H1 (cell line): ENCODE results near the gene SUMF2. TPM values are rescaled to one million over a fixed set of nuclear protein-coding genes. Genes with fewer than 3 reads are reported as not detected.

Experiments used
- CTCF ChIA-PET: fragments of 300-600 bp; sonication (Branson Sonifier 250); formaldehyde crosslinking; loops from one replicate; lab custom pipeline; 2021; ENCODE audit not compliant: partially characterized antibody; lab: Charles Lee
- POLR2A ChIA-PET: fragments of 300-600 bp; sonication (Branson Sonifier 250); formaldehyde crosslinking; loops from one replicate; lab custom pipeline; 2021; ENCODE audit warnings: inconsistent platforms; ENCODE audit not compliant: partially characterized antibody; lab: Charles Lee
- DNase-seq, 2 experiments: peaks; one replicate each; pipeline versions ENCODE4 v3.0.0 to v3.0.0-alpha.2; 2010 to 2022; ENCODE audit warnings: low spot score in 2 of 2, low read depth in 1 of 2, mixed read lengths in 1 of 2
- FAIRE-seq: peaks from 2 replicates; lab custom pipeline; 2011; peaks lifted over from hg19 to GRCh38; lab: Jason Lieb, UNC
- H2AFZ ChIP-seq: 2 replicates; pipeline ENCODE4 v1.8.1; 2012; ENCODE audit warnings: low read length, inconsistent platforms
- H2AK5ac ChIP-seq: 2 replicates; pipeline ENCODE4 v1.6.1; 2013; ENCODE audit warnings: low read depth, low read length
- H2BK120ac ChIP-seq: replicated peaks from 2 replicates; pipeline ENCODE3; 2013; ENCODE audit warnings: low read depth, low read length, inconsistent platforms
- H2BK12ac ChIP-seq: 2 replicates; pipeline ENCODE4 v1.6.1; 2013; ENCODE audit warnings: low read depth, low read length
- H2BK15ac ChIP-seq: 2 replicates; pipeline ENCODE4 v1.6.1; 2013; ENCODE audit warnings: low read length
- H2BK20ac ChIP-seq: 2 replicates; pipeline ENCODE4 v1.6.1; 2013; ENCODE audit warnings: low read length
- H2BK5ac ChIP-seq: 2 replicates; pipeline ENCODE4 v1.6.1; 2013; ENCODE audit warnings: low read depth, low read length
- H3K14ac ChIP-seq: 2 replicates; pipeline ENCODE4 v1.6.1; 2013; ENCODE audit warnings: inconsistent platforms; ENCODE audit not compliant: insufficient read length
- H3K18ac ChIP-seq: 2 replicates; pipeline ENCODE4 v1.6.1; 2013; ENCODE audit warnings: low read length; ENCODE audit errors: extremely low read depth
- H3K23ac ChIP-seq: 2 replicates; pipeline ENCODE4 v1.6.1; 2013; ENCODE audit warnings: inconsistent platforms; ENCODE audit not compliant: insufficient read length
- H3K23me2 ChIP-seq: 2 replicates; pipeline ENCODE4 v1.6.1; 2013; ENCODE audit warnings: low read depth, low read length
- H3K27ac ChIP-seq: 2 replicates; pipeline ENCODE4 v1.6.1; 2011; ENCODE audit warnings: low read depth, low read length, inconsistent platforms
- H3K27me3 ChIP-seq, 4 experiments: replicated peaks in 1 of 4; 1 replicate in 1 of 4; 2 replicates in 3 of 4; pipeline versions ENCODE4 v1.6.1 to v1.8.1; 2011 to 2013; ENCODE audit warnings: low read length in 3 of 4, mild to moderate bottlenecking in 3 of 4, inconsistent platforms in 2 of 4, mixed read lengths in 2 of 4, moderate library complexity in 1 of 4; ENCODE audit not compliant: control insufficient read depth in 3 of 4, insufficient read depth in 3 of 4; ENCODE audit errors: extremely low read depth in 1 of 4
- H3K36me3 ChIP-seq, 4 experiments: 2 replicates each; pipeline versions ENCODE4 v1.6.1 to v1.8.1; 2011 to 2013; ENCODE audit warnings: mild to moderate bottlenecking in 4 of 4, low read length in 3 of 4, moderate library complexity in 2 of 4, control low read depth in 1 of 4, inconsistent platforms in 1 of 4; ENCODE audit not compliant: insufficient read depth in 4 of 4, control insufficient read depth in 2 of 4
- H3K4ac ChIP-seq: replicated peaks from 2 replicates; pipeline ENCODE3; 2013; ENCODE audit warnings: low read length, low read depth, mixed read lengths, inconsistent platforms; ENCODE audit not compliant: insufficient read length
- H3K4me1 ChIP-seq, 4 experiments: replicated peaks in 1 of 4; 1 replicate in 1 of 4; 2 replicates in 3 of 4; pipeline versions ENCODE4 v1.6.1 to v1.8.1; 2011 to 2013; ENCODE audit warnings: low read length in 3 of 4, inconsistent platforms in 2 of 4, mixed read lengths in 1 of 4; ENCODE audit not compliant: insufficient read depth in 4 of 4, control insufficient read depth in 3 of 4
- H3K4me2 ChIP-seq, 2 experiments: 2 replicates each; pipeline versions ENCODE4 v1.6.1 to v1.8.1; 2011 to 2013; ENCODE audit warnings: low read depth in 2 of 2, low read length in 2 of 2, control low read depth in 1 of 2, inconsistent platforms in 1 of 2, mild to moderate bottlenecking in 1 of 2; ENCODE audit not compliant: insufficient read depth in 1 of 2
- H3K4me3 ChIP-seq, 4 experiments: fragments of 200-600, 300-600 bp in 1 of 4; sonication (generic), shearing (Covaris generic), sonication (Bioruptor Twin) in 1 of 4; 2 replicates each; pipeline versions ENCODE4 v1.5.1 to v1.8.1; 2011 to 2016; ENCODE audit warnings: low read length in 4 of 4, low read depth in 3 of 4, control low read depth in 2 of 4, inconsistent platforms in 2 of 4, mild to moderate bottlenecking in 2 of 4, mixed read lengths in 1 of 4, moderate library complexity in 1 of 4; ENCODE audit not compliant: insufficient read depth in 2 of 4; ENCODE audit errors: extremely low read depth in 1 of 4
- H3K56ac ChIP-seq: replicated peaks from 2 replicates; pipeline ENCODE3; 2013; ENCODE audit warnings: low read depth, mild to moderate bottlenecking, mixed read lengths, low read length, inconsistent platforms; ENCODE audit not compliant: insufficient read length
- H3K79me1 ChIP-seq: 2 replicates; pipeline ENCODE4 v1.6.1; 2013; ENCODE audit warnings: low read depth, low read length, control low read depth
- H3K79me2 ChIP-seq, 2 experiments: 2 replicates each; pipeline versions ENCODE4 v1.6.1 to v1.8.1; 2012 to 2013; ENCODE audit warnings: low read length in 2 of 2, mild to moderate bottlenecking in 2 of 2, inconsistent platforms in 1 of 2; ENCODE audit not compliant: insufficient read depth in 2 of 2, control insufficient read depth in 1 of 2
- H3K9ac ChIP-seq, 4 experiments: replicated peaks in 1 of 4; 1 replicate in 1 of 4; 2 replicates in 3 of 4; pipeline versions ENCODE4 v1.6.1 to v1.8.1; 2011 to 2013; ENCODE audit warnings: low read depth in 3 of 4, low read length in 3 of 4, control low read depth in 2 of 4, mild to moderate bottlenecking in 2 of 4, moderate library complexity in 2 of 4, inconsistent platforms in 1 of 4; ENCODE audit errors: extremely low read depth in 1 of 4
- H3K9me3 ChIP-seq, 2 experiments: 2 replicates each; pipeline versions ENCODE4 v1.6.1 to v1.8.1; 2012 to 2013; ENCODE audit warnings: mild to moderate bottlenecking in 2 of 2, moderate library complexity in 2 of 2, control low read depth in 1 of 2, inconsistent platforms in 1 of 2, low read depth in 1 of 2, low read length in 1 of 2, mixed read lengths in 1 of 2; ENCODE audit not compliant: insufficient read depth in 2 of 2
- H4K20me1 ChIP-seq, 2 experiments: replicated peaks in 1 of 2; 2 replicates each; pipeline versions ENCODE3 to v1.8.1; 2011 to 2013; ENCODE audit warnings: inconsistent platforms in 2 of 2, low read length in 2 of 2, mild to moderate bottlenecking in 1 of 2; ENCODE audit not compliant: insufficient read depth in 2 of 2, control insufficient read depth in 1 of 2
- H4K5ac ChIP-seq: 2 replicates; pipeline ENCODE4 v1.6.1; 2013; ENCODE audit warnings: low read length, low read depth, mixed read lengths, inconsistent platforms; ENCODE audit not compliant: insufficient read length
- H4K8ac ChIP-seq: 2 replicates; pipeline ENCODE4 v1.8.0; 2013; ENCODE audit warnings: mild to moderate bottlenecking, moderate library complexity, low read length, inconsistent platforms; ENCODE audit not compliant: insufficient read depth; ENCODE audit errors: extremely low read depth
- H4K91ac ChIP-seq: replicated peaks from 2 replicates; pipeline ENCODE3; 2013; ENCODE audit warnings: low read length, mixed read lengths, inconsistent platforms; ENCODE audit not compliant: insufficient read length
- BCL11A ChIP-seq, 2 experiments: IDR thresholded peaks; one replicate each; pipeline ENCODE4 v1.6.1; 2011; ENCODE audit warnings: low read depth in 2 of 2, low read length in 2 of 2, mild to moderate bottlenecking in 2 of 2
- KDM4A ChIP-seq: IDR thresholded peaks from one replicate; pipeline ENCODE4 v1.7.1; 2012; ENCODE audit warnings: low read depth, mild to moderate bottlenecking, moderate library complexity, low read length, inconsistent platforms; ENCODE audit not compliant: severe bottlenecking
- RAD21 ChIP-seq, 2 experiments: IDR thresholded peaks in 1 of 2; conservative IDR thresholded peaks in 1 of 2; 2 replicates each; pipeline ENCODE4 v1.6.1; 2011; ENCODE audit warnings: low read depth in 2 of 2, low read length in 2 of 2, improper control_type of control experiment in 1 of 2, inconsistent platforms in 1 of 2, mild to moderate bottlenecking in 1 of 2, moderate library complexity in 1 of 2
- WGBS, 2 experiments: shearing (Covaris generic) in 1 of 2; methylation state at CpG; one replicate each; pipeline versions ENCODE4 v1.1.6 to v1.1.7; 2013 to 2015; ENCODE audit warnings: low lambda C conversion rate in 2 of 2, mixed read lengths in 2 of 2, inconsistent platforms in 1 of 2, low coverage in 1 of 2, missing lambda C conversion rate in 1 of 2; ENCODE audit not compliant: insufficient replicate concordance in 2 of 2, insufficient coverage in 1 of 2, insufficient read length in 1 of 2; ENCODE audit errors: extremely low coverage in 1 of 2, missing lambda C conversion rate in 1 of 2; 5-methylcytosine and 5-hydroxymethylcytosine counted together
- polyA plus RNA-seq, 7 experiments: library from polyadenylated mRNA; depleted of rRNA in 3 of 7; stranded (reverse) in 5 of 7; unstranded in 2 of 7; fragments of >200 nt in 5 of 7; fragments of 200-250 nt in 2 of 7; gene quantifications; 1 replicate in 5 of 7; 2 replicates in 1 of 7; 4 replicates in 1 of 7; pipeline versions ENCODE4 v1.2.1 to v1.2.3, GENCODE V29; 2011 to 2013; ENCODE audit warnings: missing spikeins in 2 of 7, mixed read lengths in 2 of 7
- total RNA-seq: library from RNA; stranded (reverse); fragmentation: NEBNext Ultra II Directional; extraction: Animal tissue kit (Norgen Biotek cat#: 25700); gene quantifications from 2 replicates; pipeline ENCODE4 v1.2.1, GENCODE V29; 2021

SUMF2 gene
- total and polyA plus RNA-seq, 2 of the 8 experiments (the other 6 are each of a cell fraction or from before 2014, with no cell fraction given), result 39.8 to 59.2 TPM

DNA sequence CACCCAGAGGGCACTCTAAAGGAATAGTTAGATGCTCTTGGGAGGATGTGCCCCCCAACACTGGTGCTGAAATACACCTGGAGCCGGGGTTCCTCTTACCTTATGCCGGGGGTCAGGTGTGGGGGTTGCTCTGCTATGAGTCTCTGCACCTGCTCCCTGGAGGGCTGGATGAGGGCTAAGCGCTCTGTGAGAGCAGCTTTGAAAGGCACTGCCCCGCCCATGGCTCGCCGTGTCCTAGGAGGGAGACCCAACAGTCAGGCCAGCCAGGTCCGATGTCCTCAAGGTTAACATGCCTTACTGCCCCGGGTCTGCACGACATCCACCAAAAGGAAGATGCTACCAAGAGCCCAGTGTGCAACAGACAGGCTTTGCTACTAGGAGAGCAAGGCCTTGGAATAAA, 44.6 kb upstream of the SUMF2 start:
- 66% methylated on average over 9 of the region's 9 CpGs; no CpG with 5 or more reads in 1 of the 2 experiments for WGBS, 2 experiments
- TF ChIP-seq RAD21 (IDR thresholded peaks at IDR 0.05 in 1 of 2, conservative IDR thresholded peaks at IDR 0.05 in 1 of 2; ENCODE audit: low read depth in 2 of 2, low read length in 2 of 2) (no peak), KDM4A (no peak), BCL11A (IDR thresholded peaks at IDR 0.05; ENCODE audit: low read depth in 2 of 2, low read length in 2 of 2) (no peak)

More for the DNA sequence above, 44.6 kb upstream of the SUMF2 start:
- no peak overlapping the region for H3K9ac ChIP-seq
- H3K56ac ChIP-seq, result no peak overlapping the region
- no peak overlapping the region for H4K91ac ChIP-seq
- H4K8ac ChIP-seq, result no peak overlapping the region
- H2BK20ac ChIP-seq, result no peak overlapping the region
- no peak overlapping the region for H2AK5ac ChIP-seq
- no peak overlapping the region for H2BK5ac ChIP-seq
- H3K27ac ChIP-seq, result no peak overlapping the region
- no peak overlapping the region for H2BK15ac ChIP-seq
- DNase-seq (no peak), FAIRE-seq (no peak)
- no peak overlapping the region for H3K14ac ChIP-seq
- no peak overlapping the region for H3K23ac ChIP-seq
- no peaks in the 10 kb centered on the region for H3K23me2 ChIP-seq
- no peaks in the 10 kb centered on the region for H3K27me3 ChIP-seq
- ChIA-PET CTCF (interaction anchor here (2.9 to 3.1 kb wide), 2 partner anchors 15 to 55 kb away, joined by 10 to 15 read pairs; no protein-coding TSS in a partner anchor), POLR2A (interaction anchor here (0.8 to 40.8 kb wide), 5 partner anchors 8 to 35 kb away, joined by 5 to 869 read pairs (median 12); partner anchors contain the start of genes CCT6A, PSPH and SUMF2)
- no peak overlapping the region for H2BK12ac ChIP-seq
- H3K18ac ChIP-seq, result no peak overlapping the region
- peaks cover 3 to 41% (median 27%) of the 10 kb centered on the region in 4 experiments; a peak in 6 of 8 replicates for H3K36me3 ChIP-seq
- no peaks in the 10 kb centered on the region for H3K4me1 ChIP-seq
- H3K9me3 ChIP-seq, result no peaks in the 10 kb centered on the region
- no peaks in the 10 kb centered on the region for H3K79me2 ChIP-seq
- H3K4me3 ChIP-seq, result no peak overlapping the region
- H4K5ac ChIP-seq, result no peak overlapping the region
- no peak overlapping the region for H2BK120ac ChIP-seq
- H2AFZ ChIP-seq, result no peak overlapping the region
- no peak overlapping the region for H3K4ac ChIP-seq
- no peak overlapping the region for H3K4me2 ChIP-seq
- peaks cover 0 to 1% of the 10 kb centered on the region in 2 experiments for H4K20me1 ChIP-seq
- no peaks in the 10 kb centered on the region for H3K79me1 ChIP-seq
